Renal cortical epithelial cell (primary cell): ENCODE data around the gene PRDM5. TPM values are rescaled to one million over a fixed set of nuclear protein-coding genes. Genes with fewer than 3 reads are reported as not detected.

ENCODE experiments used
- total RNA-seq: library from RNA; depleted of rRNA; stranded (reverse); fragments of >200 nt; gene quantifications from 2 replicates; pipeline ENCODE4 v1.2.3, GENCODE V29; 2014

Gene PRDM5
- total RNA-seq, 1 donor from 2014 or later, result 9.8 TPM

Other genes with a start within 250 kb of the PRDM5 start
- gene NDNF, start 149.8 kb upstream of the PRDM5 start, total RNA-seq, result not detected in 2 replicates
- gene TNIP3, start 241.6 kb upstream of the PRDM5 start, total RNA-seq, result 0.30 and 0.35 TPM in 2 replicates